HG02623 (cell line): ENCODE results near the gene ATP13A2.

Experiments
- ATAC-seq: cut with Tn5 transposase; IDR thresholded peaks from one replicate; pipeline ENCODE4 v1.9.1; 2021; ENCODE audit warnings: moderate library complexity; ENCODE audit not compliant: unreplicated experiment

Gene ATP13A2

GRCh38 chr1:17004466-17005364 is 7.0 kb downstream of the ATP13A2 start:
- no peak for ATAC-seq

GRCh38 chr1:17002524-17002902 is 9.2 kb downstream of the ATP13A2 start:
- ATAC-seq, result no peak

DNA sequence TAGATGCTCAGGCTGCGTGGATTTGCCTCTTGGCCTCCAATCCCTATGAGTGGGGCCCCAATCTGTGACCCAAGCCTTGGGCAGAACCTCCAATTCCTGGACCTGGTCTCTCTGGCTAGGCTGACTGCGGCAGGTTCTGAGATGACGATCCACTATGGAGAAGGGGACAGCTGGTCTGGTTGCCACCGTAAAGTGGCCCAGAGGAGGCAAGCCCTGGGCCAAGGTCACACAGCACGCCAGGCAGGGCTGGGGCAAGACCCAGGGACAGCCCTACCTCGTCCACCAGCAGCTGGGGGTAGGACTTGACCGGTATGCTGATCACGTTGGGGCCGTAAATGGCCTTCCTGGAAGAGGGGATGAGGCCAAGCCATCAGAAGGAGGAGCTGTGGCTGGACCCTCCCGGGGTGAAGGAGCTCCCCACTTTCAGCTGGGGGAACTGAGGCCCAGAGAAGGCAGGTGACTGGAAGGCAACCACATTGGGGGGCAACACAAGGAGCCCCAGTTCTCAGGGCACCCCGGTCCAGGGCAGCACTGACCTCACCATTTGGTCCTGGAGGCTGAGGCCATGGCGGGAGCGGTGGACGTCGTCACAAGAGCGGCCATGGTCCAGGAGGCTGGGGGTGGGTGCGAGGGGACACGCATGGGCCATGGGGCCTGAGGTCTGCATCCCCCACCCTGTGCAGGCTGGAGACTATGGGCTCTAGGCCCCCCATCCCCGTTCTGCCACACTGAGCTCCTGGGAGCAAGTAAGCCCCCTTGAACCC is 9.8 kb downstream of the ATP13A2 start:
- ATAC-seq, result no peak

DNA sequence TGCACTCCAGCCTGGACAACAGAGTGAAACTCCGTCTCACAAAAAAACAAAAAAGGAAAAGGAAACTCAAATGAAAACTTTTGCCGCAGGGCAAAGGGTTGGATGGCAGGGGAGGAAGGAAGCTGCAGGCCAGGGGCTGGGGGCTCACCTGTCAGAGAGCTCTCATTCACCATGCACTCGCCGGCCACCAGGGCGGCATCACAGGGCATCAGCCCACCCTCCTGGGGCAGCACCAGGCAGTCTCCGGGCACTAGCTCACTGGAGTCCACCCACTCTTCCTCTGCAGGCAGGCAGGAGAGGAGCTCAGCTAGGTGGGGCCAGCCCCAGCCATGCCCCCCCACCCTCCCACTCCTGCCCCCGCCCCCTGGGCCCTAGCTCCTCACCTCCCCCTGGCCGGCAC is 11.9 kb downstream of the ATP13A2 start:
- no peak for ATAC-seq

- ATAC-seq, result no peak
These were observed 13.1 kb downstream of the ATP13A2 start for GRCh38 chr1:16998589-16998988.

DNA sequence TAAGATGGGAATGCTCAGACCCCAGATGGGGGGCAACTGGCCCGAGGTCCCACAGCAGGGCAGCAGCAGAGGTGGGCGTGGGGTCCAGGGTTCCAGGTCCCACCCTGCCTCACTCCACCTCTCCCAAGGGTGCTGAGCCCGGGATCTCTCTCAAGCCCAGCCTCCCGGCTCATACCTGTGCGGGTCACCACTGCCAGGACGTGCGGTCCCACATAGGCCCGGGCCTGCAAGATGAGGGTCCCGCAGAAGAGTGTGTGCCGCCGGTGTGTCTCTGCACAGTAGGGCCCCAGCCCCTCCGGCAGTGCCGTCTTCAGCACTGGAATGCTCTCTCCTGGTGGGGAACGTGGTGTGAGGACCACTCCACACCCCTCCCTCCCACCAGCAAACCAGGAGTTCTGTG is 14.9 kb downstream of the ATP13A2 start:
- no peak for ATAC-seq

GRCh38 chr1:16993521-16994038 is 18.1 kb downstream of the ATP13A2 start:
- no peak for ATAC-seq

DNA sequence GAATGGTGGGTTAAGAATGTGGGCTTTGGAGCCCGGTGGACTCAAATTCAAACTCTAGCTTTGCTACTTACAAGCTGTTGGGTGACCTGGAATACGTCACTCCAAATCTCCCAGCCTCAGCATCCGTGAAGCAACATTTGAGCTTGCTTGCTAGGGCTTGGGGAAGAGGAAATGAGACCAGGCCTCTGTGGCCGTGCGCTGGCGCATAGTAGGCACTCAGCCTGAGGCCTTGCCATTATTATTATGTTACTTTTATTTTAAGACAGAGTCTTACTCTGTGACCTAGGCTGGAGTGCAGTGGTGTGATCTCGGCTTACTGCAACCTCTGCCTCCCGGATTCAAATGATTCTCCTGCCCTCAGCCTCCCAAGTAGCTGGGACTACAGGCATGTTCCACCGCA is 19.1 kb downstream of the ATP13A2 start:
- ATAC-seq, result no peak

- no peak for ATAC-seq
These were observed 19.6 kb downstream of the ATP13A2 start for GRCh38 chr1:16992102-16992501.

DNA sequence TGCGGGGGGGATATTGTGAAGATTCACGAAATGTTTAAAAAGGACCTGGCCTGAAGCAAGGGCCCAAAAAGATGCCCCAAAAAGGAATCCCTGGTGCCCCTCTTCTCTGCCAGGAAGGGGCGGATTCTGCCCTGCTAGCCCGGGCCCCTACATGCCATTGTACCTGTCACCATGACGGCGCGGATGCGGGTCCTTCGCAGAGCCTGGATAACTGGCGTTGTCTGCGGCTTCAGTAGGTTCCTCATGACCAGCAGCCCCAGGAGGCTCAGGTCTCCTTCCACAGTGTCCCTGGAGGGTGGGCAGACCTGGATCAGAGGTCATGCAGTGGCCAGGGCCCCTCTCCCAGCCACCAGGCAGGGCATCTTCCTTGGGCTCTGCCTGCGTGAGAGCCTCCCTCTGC is 20.2 kb downstream of the ATP13A2 start:
- no peak for ATAC-seq

- no peak for ATAC-seq
These were observed 21.9 kb downstream of the ATP13A2 start for GRCh38 chr1:16989676-16990391.

- no peak for ATAC-seq
These were observed 23.5 kb downstream of the ATP13A2 start for GRCh38 chr1:16988210-16988609.

GRCh38 chr1:16986962-16987361 is 24.8 kb downstream of the ATP13A2 start:
- ATAC-seq, result no peak

DNA sequence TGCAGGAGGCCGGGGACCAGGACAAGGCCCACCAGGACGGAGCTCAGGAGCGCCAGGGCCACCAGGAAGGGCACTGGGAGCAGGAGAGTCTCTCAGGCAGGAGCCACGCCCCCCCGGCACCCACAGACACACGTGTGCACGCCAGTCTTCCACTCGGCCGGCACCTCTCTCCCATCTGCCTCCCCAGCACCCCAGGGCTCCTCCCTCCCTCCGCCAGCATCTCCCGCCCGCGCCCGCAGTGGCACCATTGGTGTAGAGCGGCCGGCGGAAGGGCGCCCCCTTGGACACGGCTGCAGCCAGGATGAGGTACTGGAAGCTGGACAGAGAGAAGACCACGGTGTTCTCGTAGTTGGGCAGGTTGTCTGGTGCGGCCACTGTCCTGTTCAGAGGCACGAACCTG is 25.2 kb downstream of the ATP13A2 start:
- no peak for ATAC-seq

- no peak for ATAC-seq
These were observed 25.6 kb downstream of the ATP13A2 start for GRCh38 chr1:16986113-16986512.

DNA sequence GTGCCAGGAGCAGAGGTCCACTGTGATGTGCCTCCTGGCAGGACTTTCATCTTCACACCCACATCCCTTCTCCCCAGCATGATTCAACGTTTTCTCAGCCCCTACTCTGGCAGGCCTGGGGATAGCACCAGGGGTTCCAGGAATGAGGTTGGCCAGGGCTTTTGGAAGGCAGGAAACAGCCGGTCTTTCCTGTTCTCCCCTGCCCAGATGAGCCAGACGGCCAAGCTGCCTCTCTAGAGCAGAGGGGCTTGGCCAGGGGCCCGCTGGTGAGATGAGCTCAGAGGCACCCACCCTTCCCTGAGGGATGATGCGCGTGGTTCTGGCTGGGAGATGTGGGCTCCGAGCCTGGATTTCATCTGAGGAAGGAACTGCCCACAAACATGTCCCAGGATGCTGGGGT is 27.0 kb downstream of the ATP13A2 start:
- no peak for ATAC-seq

- no peak for ATAC-seq
These were observed 28.1 kb downstream of the ATP13A2 start for GRCh38 chr1:16983649-16984048.

GRCh38 chr1:16982902-16983301 is 28.8 kb downstream of the ATP13A2 start:
- ATAC-seq, result no peak

DNA sequence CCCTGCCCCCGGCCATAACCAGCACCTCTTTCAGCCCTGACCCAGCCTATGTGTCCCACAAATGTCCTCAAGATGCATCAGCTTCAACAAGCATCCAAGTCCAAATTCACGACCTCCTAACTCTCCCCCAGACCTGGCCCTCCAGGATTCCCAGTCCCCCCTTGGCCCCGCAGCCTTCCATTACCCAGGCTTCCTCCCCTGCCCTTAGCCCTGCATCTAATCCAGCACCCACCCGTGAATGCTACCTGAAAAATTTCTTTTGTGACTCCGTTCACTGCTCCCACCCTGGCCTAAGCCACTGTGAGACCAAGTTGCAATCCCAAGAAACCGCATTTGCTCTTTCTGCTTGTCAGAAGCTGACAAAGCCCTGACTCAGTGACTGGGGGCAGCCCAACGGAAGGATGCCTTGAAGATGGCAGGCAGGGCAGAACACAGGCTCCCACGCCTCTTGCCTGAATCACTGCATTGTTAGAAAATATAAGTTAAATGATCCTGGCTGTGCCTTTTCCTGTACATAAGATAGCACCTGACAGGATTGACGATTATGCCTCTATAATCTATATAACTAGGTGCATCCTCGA is 30.4 kb downstream of the ATP13A2 start:
- no peak for ATAC-seq

GRCh38 chr1:16980473-16981268 is 31.1 kb downstream of the ATP13A2 start, which contains the start of gene MFAP2:
Gene MFAP2 (minus strand): TSS chr1:16980620. CDS start chr1:16978273, 2,347 bp downstream.
- ATAC-seq, result no peak
